DND-41 (cell line): ENCODE measurements around the gene MEF2D.

Experiments
- ATAC-seq: fragments of 200-7000 bp; cut with Tn5 transposase; 3 replicates; pipeline ENCODE4 v1.9.1; 2021; ENCODE audit warnings: low read depth; ENCODE audit not compliant: insufficient read depth
- DNase-seq: peaks from one replicate; pipeline ENCODE4 v3.0.0-alpha.2; 2020
- H2AFZ ChIP-seq: 2 replicates; pipeline ENCODE4 v1.6.0; 2012; ENCODE audit warnings: low read depth, low read length
- H3K27ac ChIP-seq: 2 replicates; pipeline ENCODE4 v1.5.1; 2012; ENCODE audit warnings: low read length, inconsistent platforms
- H3K27me3 ChIP-seq: fragments of 200-600 bp; sonication (generic); 2 replicates; pipeline ENCODE4 v1.6.0; 2012; ENCODE audit warnings: low read length, mild to moderate bottlenecking, inconsistent platforms; ENCODE audit not compliant: insufficient read depth, poor library complexity
- H3K36me3 ChIP-seq: 2 replicates; pipeline ENCODE4 v1.5.1; 2012; ENCODE audit warnings: low read length, inconsistent platforms; ENCODE audit not compliant: insufficient read depth
- H3K4me1 ChIP-seq: 2 replicates; pipeline ENCODE4 v1.5.1; 2012; ENCODE audit warnings: mild to moderate bottlenecking, low read length; ENCODE audit not compliant: insufficient read depth
- H3K4me2 ChIP-seq: 2 replicates; pipeline ENCODE4 v1.6.0; 2012; ENCODE audit warnings: mild to moderate bottlenecking, moderate library complexity, low read length, inconsistent platforms; ENCODE audit not compliant: insufficient read depth
- H3K4me3 ChIP-seq, 2 experiments: fragments of 200-600 bp in 1 of 2; shearing (Covaris generic) in 1 of 2; 2 replicates each; pipeline ENCODE4 v1.5.1; 2012 to 2016; ENCODE audit warnings: inconsistent platforms in 2 of 2, low read length in 2 of 2, mild to moderate bottlenecking in 2 of 2, low read depth in 1 of 2, moderate library complexity in 1 of 2
- H3K79me2 ChIP-seq: 2 replicates; pipeline ENCODE4 v1.6.0; 2012; ENCODE audit warnings: low read length, inconsistent platforms; ENCODE audit not compliant: insufficient read depth
- H3K9ac ChIP-seq: 2 replicates; pipeline ENCODE4 v1.6.0; 2012; ENCODE audit warnings: low read depth, mild to moderate bottlenecking, inconsistent platforms, low read length, moderate library complexity
- H3K9me3 ChIP-seq: 2 replicates; pipeline ENCODE4 v1.5.1; 2012; ENCODE audit warnings: low read length, moderate library complexity, mild to moderate bottlenecking, inconsistent platforms; ENCODE audit not compliant: insufficient read depth, severe bottlenecking
- H4K20me1 ChIP-seq: 2 replicates; pipeline ENCODE4 v1.6.0; 2012; ENCODE audit warnings: low read length; ENCODE audit not compliant: insufficient read depth
- EZH2 ChIP-seq: IDR thresholded peaks from 3 replicates; pipeline ENCODE4 v1.6.1; 2012; ENCODE audit warnings: borderline replicate concordance, low read depth, mild to moderate bottlenecking, moderate library complexity, low read length, inconsistent platforms; ENCODE audit not compliant: severe bottlenecking
- TF ChIP-seq, protein P1 (sequence below): IDR thresholded peaks from 2 replicates; pipeline ENCODE4 v1.5.1; 2012; ENCODE audit warnings: borderline replicate concordance, low read length, moderate library complexity, mild to moderate bottlenecking; ENCODE audit not compliant: poor library complexity, severe bottlenecking; ENCODE audit errors: extremely low read depth

Gene MEF2D

DNA sequence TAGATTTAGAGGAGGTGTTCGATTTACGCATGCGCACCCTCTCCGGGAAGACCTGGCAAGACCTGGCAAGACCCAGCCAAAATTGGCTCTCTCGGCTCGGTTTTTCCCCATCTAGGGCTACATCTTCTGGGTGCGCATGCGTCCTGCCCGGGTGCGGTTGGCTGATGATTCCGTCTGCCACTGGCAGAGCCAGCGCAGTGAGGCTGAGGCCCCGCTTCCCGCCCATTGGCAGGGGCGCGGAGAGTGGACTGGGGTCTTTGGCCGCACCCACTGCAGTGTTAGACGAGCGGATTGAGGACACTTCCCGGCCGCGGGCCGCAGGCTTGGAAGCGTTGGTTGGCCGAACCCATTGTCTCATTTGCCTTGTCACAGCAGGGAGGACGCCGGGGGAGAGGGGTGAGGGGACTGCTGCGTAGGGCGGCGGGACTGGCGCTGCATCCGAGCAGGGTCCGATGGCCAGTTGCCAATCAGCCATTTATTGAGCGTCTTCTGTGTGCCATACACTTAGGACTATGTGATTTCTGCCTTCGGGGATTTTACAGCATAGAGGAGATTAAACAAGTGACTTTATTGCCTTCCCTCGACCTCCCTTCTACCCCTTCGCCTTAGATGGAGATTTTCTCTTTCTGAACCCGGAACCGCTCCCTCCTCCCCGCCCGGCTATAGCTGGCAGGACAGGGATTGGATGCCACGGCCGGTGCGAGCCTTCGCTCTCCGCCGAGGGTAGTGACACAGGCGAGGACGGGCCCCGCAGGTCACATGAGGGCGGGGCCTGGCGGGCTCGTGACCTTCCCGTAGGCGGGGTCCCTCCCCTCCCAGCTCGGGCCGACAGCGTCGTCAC, 43.7 kb downstream of the MEF2D start:
- no peaks in the 10 kb centered on the region for H3K9me3 ChIP-seq
- H3K4me1 ChIP-seq = peaks cover 26% of the 10 kb centered on the region
- H3K4me3 ChIP-seq = peak overlapping the region; percentile 42 to 73; a peak in 3 of 4 replicates
- peak overlapping the region; percentile 90 for H3K9ac ChIP-seq
- no peaks in the 10 kb centered on the region for H4K20me1 ChIP-seq
- ATAC-seq (peak; percentile 85), DNase-seq (peak; percentile 98)
- peak overlapping the region; percentile 89 for H3K4me2 ChIP-seq
- TF ChIP-seq, protein P1, sequence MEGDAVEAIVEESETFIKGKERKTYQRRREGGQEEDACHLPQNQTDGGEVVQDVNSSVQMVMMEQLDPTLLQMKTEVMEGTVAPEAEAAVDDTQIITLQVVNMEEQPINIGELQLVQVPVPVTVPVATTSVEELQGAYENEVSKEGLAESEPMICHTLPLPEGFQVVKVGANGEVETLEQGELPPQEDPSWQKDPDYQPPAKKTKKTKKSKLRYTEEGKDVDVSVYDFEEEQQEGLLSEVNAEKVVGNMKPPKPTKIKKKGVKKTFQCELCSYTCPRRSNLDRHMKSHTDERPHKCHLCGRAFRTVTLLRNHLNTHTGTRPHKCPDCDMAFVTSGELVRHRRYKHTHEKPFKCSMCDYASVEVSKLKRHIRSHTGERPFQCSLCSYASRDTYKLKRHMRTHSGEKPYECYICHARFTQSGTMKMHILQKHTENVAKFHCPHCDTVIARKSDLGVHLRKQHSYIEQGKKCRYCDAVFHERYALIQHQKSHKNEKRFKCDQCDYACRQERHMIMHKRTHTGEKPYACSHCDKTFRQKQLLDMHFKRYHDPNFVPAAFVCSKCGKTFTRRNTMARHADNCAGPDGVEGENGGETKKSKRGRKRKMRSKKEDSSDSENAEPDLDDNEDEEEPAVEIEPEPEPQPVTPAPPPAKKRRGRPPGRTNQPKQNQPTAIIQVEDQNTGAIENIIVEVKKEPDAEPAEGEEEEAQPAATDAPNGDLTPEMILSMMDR = no peak
- no peak for TF ChIP-seq EZH2
- no peaks in the 10 kb centered on the region for H3K27me3 ChIP-seq
- no peaks in the 10 kb centered on the region for H3K36me3 ChIP-seq
- peak overlapping the region; percentile 97 for H3K27ac ChIP-seq
- H3K79me2 ChIP-seq = no peaks in the 10 kb centered on the region
- peak overlapping the region; percentile 90 for H2AFZ ChIP-seq

DNA sequence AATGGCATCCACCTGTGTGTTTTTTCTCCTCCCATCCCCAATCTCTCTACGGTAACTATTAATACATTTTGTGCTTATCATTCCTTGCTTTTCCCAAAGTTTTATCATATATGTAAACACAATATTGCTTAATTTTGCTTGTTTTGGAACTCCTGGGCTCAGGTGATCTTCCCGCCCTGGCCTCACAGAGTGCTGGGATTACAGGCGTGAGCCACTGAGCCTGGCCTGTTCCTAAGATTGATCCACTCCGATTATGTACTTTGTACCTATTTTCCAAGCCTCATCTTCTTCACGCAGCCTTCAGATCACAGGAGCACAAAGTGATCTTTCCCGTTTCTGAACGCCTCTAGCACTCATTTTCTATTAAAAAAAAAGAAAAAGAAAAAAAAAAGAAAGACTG, 45.2 kb downstream of the MEF2D start:
- Histone ChIP-seq H3K4me3 (no peak overlapping the region), H2AFZ (no peak overlapping the region), H3K36me3 (no peaks in the 10 kb centered on the region), H3K9me3 (no peaks in the 10 kb centered on the region), H3K79me2 (no peaks in the 10 kb centered on the region), H3K9ac (no peak overlapping the region), H3K27ac (no peak overlapping the region), H4K20me1 (no peaks in the 10 kb centered on the region), H3K4me1 (peaks cover 26% of the 10 kb centered on the region), H3K27me3 (no peaks in the 10 kb centered on the region), H3K4me2 (no peak overlapping the region)
- ATAC-seq (no peak), DNase-seq (no peak)
- TF ChIP-seq, protein P1 = no peak
- no peak for TF ChIP-seq EZH2

DNA sequence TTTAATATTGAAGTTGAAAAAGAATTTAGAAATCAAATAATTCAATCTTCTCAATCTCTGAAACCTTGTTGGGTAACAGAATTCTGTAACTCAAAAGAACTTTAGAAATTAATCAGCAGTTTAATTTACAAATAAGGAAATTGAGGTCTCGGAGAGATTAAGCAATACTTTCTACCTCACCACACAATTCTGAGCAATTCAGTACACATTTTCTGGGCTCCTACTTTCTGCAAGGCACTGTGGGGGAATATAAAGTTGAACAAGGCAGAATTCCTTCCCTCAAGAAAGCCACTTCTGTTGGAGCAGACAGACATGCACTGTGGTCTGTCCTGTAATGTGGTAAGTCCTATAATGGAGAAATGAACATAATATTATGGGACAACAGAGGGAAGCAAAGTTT, 47.7 kb downstream of the MEF2D start:
- TF ChIP-seq, protein P1 = no peak
- no peak for TF ChIP-seq EZH2
- no peak for ATAC-seq
- Histone ChIP-seq H3K9me3 (no peaks in the 10 kb centered on the region), H4K20me1 (no peaks in the 10 kb centered on the region), H3K4me1 (peaks cover 20% of the 10 kb centered on the region), H3K4me3 (no peak overlapping the region), H3K79me2 (no peaks in the 10 kb centered on the region), H3K4me2 (no peak overlapping the region), H3K27me3 (no peaks in the 10 kb centered on the region), H3K36me3 (no peaks in the 10 kb centered on the region), H3K27ac (no peak overlapping the region), H2AFZ (no peak overlapping the region), H3K9ac (no peak overlapping the region)
- DNase-seq = no peak
